ENCODE data around the gene MRPL39.
"Not testable (repeated sequence)": the region's sequence is repeated elsewhere in the genome, so short reads cannot be mapped to it uniquely, and the experiment has no call there.

Gene MRPL39

DNA sequence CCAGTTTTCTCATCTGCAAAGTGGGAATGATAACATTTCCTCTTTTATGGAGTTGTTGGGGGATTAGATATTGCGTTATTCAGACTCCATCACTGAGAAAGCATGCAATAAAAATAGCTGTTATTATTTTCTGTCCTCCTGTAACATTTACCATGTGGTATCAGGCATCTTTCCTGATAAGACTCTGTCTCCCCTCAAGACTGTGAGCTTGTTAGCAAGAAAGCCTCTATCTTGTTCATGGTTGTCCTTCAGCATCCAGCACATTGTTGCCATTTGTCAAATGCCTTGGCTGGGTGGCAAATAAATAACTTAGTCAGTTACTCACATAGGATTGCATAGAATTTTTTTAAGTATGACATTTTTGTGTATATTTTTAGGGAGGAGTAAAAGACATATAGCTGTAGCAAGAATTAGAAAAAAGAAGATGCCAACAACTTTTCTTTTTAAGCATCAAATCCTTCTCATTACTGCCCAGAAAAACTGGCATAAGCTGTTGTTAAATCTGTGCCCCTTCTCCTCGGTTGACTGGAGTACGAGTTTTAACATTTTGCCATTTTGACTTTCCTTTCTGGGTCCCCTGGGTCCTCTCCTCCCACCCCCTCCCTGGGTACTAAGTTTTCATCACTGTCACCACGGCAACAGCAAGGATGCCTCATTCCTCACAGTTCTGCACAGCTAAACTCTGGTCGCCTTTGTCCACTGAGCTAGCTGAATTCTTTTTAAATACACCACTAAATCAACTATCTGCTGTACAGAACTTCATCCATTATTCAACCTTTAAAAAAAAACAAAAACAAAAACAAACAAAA, 30.8 kb upstream of the MRPL39 start:
- DNase-seq = no peak
- in situ Hi-C loops (cut with HindIII; ENCODE audit: low pct_ligation_motif_present, low sequenced_read_pairs) = no loop called here
- TF ChIP-seq, protein P1, sequence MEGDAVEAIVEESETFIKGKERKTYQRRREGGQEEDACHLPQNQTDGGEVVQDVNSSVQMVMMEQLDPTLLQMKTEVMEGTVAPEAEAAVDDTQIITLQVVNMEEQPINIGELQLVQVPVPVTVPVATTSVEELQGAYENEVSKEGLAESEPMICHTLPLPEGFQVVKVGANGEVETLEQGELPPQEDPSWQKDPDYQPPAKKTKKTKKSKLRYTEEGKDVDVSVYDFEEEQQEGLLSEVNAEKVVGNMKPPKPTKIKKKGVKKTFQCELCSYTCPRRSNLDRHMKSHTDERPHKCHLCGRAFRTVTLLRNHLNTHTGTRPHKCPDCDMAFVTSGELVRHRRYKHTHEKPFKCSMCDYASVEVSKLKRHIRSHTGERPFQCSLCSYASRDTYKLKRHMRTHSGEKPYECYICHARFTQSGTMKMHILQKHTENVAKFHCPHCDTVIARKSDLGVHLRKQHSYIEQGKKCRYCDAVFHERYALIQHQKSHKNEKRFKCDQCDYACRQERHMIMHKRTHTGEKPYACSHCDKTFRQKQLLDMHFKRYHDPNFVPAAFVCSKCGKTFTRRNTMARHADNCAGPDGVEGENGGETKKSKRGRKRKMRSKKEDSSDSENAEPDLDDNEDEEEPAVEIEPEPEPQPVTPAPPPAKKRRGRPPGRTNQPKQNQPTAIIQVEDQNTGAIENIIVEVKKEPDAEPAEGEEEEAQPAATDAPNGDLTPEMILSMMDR (IDR thresholded peaks at IDR 0.05; ENCODE audit: low read depth, low read length, missing control alignments) = no peak
- Histone ChIP-seq H3K27ac (no peak overlapping the region), H3K27me3 (replicated peaks) (no peaks in the 10 kb centered on the region), H3K4me3 (ENCODE audit: low read depth, low read length) (no peak overlapping the region), H3K36me3 (replicated peaks) (no peaks in the 10 kb centered on the region)

DNA sequence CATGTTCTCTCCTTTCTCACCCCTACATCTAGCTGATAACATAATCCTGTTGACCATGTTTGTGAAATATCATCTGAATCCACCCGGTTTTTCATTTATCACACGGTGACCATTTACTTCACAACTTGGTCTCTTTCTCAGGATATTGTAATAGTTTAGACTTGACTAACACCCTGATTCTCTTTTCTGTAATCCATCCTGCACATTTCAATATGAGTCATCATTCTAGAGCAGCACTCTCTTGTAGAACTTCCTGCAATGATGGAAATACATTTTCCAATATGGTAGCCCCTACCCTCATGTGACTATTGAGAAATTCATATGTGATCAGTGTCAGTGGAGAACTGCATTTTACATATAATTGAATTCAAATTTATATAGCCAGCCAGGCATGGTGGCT, 29.4 kb upstream of the MRPL39 start:
- no peaks in the 10 kb centered on the region for H3K36me3 ChIP-seq (replicated peaks)
- no peak overlapping the region for H3K27ac ChIP-seq
- TF ChIP-seq, protein P1 (IDR thresholded peaks at IDR 0.05; ENCODE audit: low read depth, low read length, missing control alignments) = no peak
- in situ Hi-C loops (cut with HindIII; ENCODE audit: low pct_ligation_motif_present, low sequenced_read_pairs) = no loop called here
- DNase-seq = no peak
- no peaks in the 10 kb centered on the region for H3K27me3 ChIP-seq (replicated peaks)
- no peak overlapping the region for H3K4me3 ChIP-seq (ENCODE audit: low read depth, low read length)

DNA sequence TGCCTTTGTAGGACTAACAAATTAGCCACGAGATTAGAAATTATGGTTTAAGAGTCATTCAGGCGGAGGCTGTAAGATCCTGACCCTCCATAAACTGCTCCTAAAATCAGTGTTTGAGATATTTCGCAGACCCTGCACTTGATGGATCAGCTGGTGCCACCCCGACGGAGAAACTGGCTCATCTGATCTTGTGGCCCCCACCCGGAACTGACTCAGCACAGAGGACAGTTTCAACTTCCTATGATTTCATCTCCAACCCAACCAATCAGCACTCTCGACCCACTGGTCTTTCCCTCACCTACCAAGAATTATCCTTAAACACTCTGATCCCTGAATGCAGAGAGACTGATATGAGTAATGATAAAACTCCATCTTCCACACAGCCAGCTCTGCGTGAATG, 28.0 kb upstream of the MRPL39 start:
- in situ Hi-C loops (cut with HindIII; ENCODE audit: low pct_ligation_motif_present, low sequenced_read_pairs) = no loop called here
- H3K27ac ChIP-seq = no peak overlapping the region
- no peaks in the 10 kb centered on the region for H3K27me3 ChIP-seq (replicated peaks)
- TF ChIP-seq, protein P1 (IDR thresholded peaks at IDR 0.05; ENCODE audit: low read depth, low read length, missing control alignments) = no peak
- no peak for DNase-seq
- H3K4me3 ChIP-seq (ENCODE audit: low read depth, low read length) = no peak overlapping the region
- H3K36me3 ChIP-seq (replicated peaks) = no peaks in the 10 kb centered on the region

DNA sequence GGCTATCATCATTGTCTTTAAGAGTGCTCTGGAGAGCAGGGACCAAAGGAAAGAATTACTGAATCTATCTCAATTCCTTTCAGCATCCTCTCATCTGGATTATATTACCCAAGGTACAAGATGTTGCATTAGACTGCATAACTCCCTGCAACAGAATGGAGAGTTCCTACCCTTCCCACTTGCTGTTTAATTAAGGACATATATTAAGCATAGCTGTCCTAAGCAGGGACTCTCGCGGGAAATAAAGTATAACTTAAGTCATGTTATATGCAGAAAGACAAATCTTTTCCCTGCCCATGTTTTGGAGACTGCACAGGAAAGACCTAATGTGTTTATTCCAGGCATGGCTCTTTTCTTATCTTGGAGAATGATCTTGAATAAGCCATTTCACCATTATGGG, 25.0 kb upstream of the MRPL39 start:
- in situ Hi-C loops (cut with HindIII; ENCODE audit: low pct_ligation_motif_present, low sequenced_read_pairs) = no loop called here
- Histone ChIP-seq H3K4me3 (ENCODE audit: low read depth, low read length) (no peak overlapping the region), H3K36me3 (replicated peaks) (no peaks in the 10 kb centered on the region), H3K27ac (no peak overlapping the region), H3K27me3 (replicated peaks) (no peaks in the 10 kb centered on the region)
- TF ChIP-seq, protein P1 (IDR thresholded peaks at IDR 0.05; ENCODE audit: low read depth, low read length, missing control alignments) = no peak
- no peak for DNase-seq

DNA sequence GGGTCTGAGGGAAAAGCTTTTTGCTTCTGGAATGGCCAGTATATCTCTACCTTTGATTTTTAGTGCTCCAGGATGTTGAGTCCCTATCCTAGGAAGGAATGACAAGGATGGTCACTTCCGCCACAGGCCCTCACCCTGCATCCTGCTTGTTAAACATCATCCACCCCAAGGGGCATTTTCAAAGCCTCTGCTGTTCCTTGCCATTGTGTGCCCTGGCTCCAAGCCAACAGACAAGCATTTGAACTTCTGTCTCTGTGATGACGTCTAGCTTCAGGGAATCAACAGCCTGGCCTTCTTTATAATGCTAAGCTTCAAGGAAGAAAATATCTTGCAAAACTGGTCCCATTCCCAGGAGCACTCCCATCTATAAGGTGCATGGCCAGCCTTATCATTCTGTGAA, 19.5 kb upstream of the MRPL39 start:
- H3K4me3 ChIP-seq (ENCODE audit: low read depth, low read length) = no peak overlapping the region
- DNase-seq = no peak
- no peaks in the 10 kb centered on the region for H3K27me3 ChIP-seq (replicated peaks)
- TF ChIP-seq, protein P1 (IDR thresholded peaks at IDR 0.05; ENCODE audit: low read depth, low read length, missing control alignments) = no peak
- H3K27ac ChIP-seq = no peak overlapping the region
- in situ Hi-C loops (cut with HindIII; ENCODE audit: low pct_ligation_motif_present, low sequenced_read_pairs) = no loop called here
- H3K36me3 ChIP-seq (replicated peaks) = no peaks in the 10 kb centered on the region

DNA sequence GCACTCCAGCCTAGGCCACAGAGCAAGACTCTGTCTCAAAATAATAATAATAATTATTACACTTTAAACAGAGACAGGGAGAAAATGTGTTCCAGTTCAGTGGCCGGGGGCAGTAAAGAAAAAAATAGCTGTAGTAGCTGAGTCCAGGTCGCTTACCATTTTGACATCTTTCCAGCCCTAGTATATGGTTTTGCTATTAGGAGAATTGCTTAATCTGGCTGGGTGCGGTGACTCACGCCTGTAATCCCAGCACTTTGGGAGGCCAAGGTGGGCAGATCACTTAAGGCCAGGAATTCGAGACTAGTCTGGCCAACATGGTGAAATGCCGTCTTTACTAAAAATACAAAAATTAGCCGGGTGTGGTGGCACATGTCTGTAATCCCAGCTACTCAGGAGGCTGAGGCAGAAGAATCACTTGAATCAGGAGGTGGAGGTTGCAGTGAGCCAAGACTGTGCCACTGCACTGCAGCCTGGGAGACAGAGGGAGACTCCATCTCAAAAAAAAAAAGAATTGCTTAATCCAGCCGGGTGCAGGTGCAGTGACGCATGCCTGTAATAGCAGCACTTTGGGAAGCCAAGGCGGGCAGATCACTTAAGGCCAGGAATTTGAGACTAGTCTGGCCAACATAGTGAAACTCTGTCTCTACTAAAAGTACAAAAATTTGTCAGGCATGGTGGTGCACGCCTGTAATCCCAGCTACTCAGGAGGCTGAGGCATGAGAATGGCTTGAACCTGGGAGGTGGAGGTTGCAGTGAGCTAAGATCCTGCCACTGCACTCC, 18.7 kb upstream of the MRPL39 start:
- H3K4me3 ChIP-seq (ENCODE audit: low read depth, low read length); H3K27me3 ChIP-seq (replicated peaks); H3K36me3 ChIP-seq (replicated peaks); DNase-seq; in situ Hi-C loops (cut with HindIII; ENCODE audit: low pct_ligation_motif_present, low sequenced_read_pairs); H3K27ac ChIP-seq: not testable (repeated sequence)
